Measurements from ENCODE around the gene ADGRL1. TPM values are rescaled to one million over a fixed set of nuclear protein-coding genes. Genes with fewer than 3 reads are reported as not detected.
"Not testable (repeated sequence)": the region's sequence is repeated elsewhere in the genome, so short reads cannot be mapped to it uniquely, and the experiment has no call there.

Gene ADGRL1
- 2.4 and 4.1 TPM in 2 replicates for total RNA-seq (2014; rRNA removed; shearing (Covaris generic); ENCODE audit: low replicate concordance)

DNA sequence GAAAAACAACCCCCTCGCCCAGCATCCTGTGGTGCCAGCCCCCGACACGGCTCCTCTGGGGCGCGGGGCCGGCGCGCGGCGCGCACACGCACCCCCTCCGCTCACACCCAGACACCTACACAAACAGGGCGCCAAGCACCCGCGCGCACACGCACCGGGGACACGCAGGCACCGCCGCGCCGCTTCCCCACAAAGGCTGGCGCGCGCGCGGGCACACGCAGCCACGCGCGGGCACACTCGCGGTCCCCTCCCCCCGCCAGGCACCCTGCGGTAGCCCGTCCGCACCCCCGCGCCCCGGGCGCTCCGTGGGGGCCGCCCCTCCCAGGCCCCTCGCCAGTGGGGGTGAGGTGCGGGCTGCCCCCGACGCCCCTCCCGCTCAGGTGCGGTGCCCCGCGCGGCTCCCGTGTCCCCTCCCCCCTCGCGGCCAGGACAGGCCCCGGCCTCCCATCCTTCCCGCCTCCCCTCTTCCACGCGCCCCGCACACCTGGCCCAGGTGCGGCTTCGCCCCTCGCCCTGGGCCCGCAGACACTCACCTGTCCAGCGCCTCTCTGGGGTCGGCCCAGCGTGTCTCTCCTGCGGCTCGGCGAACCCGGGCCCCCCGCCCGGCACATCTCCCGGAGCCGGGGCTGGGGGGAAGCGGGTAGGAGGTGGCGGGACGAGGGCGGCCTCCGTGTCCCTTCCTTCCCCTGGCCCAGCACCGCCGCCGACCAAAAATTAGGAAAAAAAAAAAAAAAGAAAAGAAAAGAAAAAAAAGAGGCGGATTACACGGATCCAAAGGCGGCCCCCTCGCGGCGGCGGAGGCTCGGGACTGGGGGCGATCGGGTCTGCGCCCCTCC, at the start of gene ADGRL1:
TSS of gene ADGRL1 (minus strand) at position 718 of the 836 bp plus-strand sequence. CDS start 22,567 bp downstream, outside the sequence.
- in situ Hi-C loops (cut with HindIII; ENCODE audit: low pct_unique_long_range_greater_than_20kb, low sequenced_read_pairs); DNase-seq (ENCODE audit: low read depth): not testable (repeated sequence)

- in situ Hi-C loops (cut with HindIII; ENCODE audit: low pct_unique_long_range_greater_than_20kb, low sequenced_read_pairs); DNase-seq (ENCODE audit: low read depth): not testable (repeated sequence)
Measured at GRCh38 chr19:14255316-14255715, 49.3 kb upstream of the ADGRL1 start.

- DNase-seq (ENCODE audit: low read depth); in situ Hi-C loops (cut with HindIII; ENCODE audit: low pct_unique_long_range_greater_than_20kb, low sequenced_read_pairs): not testable (repeated sequence)
Measured at GRCh38 chr19:14253822-14254599, 48.0 kb upstream of the ADGRL1 start.

GRCh38 chr19:14252136-14252535, 46.2 kb upstream of the ADGRL1 start:
- in situ Hi-C loops (cut with HindIII; ENCODE audit: low pct_unique_long_range_greater_than_20kb, low sequenced_read_pairs); DNase-seq (ENCODE audit: low read depth): not testable (repeated sequence)

DNA sequence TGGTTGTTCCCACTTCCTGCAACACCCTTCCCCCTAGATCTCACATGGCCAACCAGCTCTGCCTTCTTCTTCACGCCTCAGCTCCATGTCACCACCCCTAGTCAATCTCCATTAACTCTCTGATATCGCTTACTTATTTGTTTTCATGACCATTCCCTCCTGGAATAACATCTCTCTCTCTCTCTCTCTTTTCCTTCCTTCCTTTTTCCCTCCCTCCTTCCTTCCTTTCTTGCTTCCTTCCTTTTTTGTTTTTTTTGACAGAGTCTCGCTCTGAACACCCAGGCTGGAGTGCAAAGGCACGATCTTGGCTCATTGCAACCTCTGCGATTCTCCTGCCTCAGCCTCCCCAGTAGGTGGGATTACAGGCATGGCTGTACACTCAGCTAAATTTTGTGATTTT, 44.9 kb upstream of the ADGRL1 start:
- in situ Hi-C loops (cut with HindIII; ENCODE audit: low pct_unique_long_range_greater_than_20kb, low sequenced_read_pairs), result no loop called here
- DNase-seq (ENCODE audit: low read depth), result peak; percentile 15

GRCh38 chr19:14250315-14250714, 44.3 kb upstream of the ADGRL1 start:
- DNase-seq (ENCODE audit: low read depth); in situ Hi-C loops (cut with HindIII; ENCODE audit: low pct_unique_long_range_greater_than_20kb, low sequenced_read_pairs): not testable (repeated sequence)

- DNase-seq (ENCODE audit: low read depth); in situ Hi-C loops (cut with HindIII; ENCODE audit: low pct_unique_long_range_greater_than_20kb, low sequenced_read_pairs): not testable (repeated sequence)
Measured at GRCh38 chr19:14249891-14250290, 43.9 kb upstream of the ADGRL1 start.

- DNase-seq (ENCODE audit: low read depth); in situ Hi-C loops (cut with HindIII; ENCODE audit: low pct_unique_long_range_greater_than_20kb, low sequenced_read_pairs): not testable (repeated sequence)
Measured at GRCh38 chr19:14249012-14249754, 43.2 kb upstream of the ADGRL1 start.

DNA sequence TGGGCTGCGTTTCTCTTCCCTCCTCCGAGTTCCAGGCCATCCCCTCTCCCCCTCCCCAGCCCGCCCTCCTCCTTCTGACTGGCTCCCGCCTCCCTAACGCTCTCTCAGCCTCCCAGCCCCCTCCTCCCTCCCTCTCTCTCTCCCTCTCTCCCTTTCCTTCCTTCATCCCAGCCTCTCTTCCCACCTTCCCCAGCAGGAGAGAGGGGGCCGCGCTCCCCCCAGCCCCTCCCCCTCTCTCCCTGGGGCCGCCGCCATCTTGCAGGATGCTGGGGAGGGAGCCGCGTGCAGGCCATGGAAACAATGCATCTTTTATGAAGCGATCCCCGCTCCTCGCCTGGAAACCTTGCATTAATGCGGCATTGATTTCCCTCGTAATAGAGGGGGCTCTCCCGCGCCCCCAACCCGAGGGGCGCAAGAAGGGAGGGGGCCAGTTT, 42.6 kb upstream of the ADGRL1 start:
- peak; percentile 30 for DNase-seq (ENCODE audit: low read depth)
- in situ Hi-C loops (cut with HindIII; ENCODE audit: low pct_unique_long_range_greater_than_20kb, low sequenced_read_pairs), result no loop called here

GRCh38 chr19:14247548-14248471, 41.8 kb upstream of the ADGRL1 start:
- in situ Hi-C loops (cut with HindIII; ENCODE audit: low pct_unique_long_range_greater_than_20kb, low sequenced_read_pairs), result not testable (repeated sequence)

DNA sequence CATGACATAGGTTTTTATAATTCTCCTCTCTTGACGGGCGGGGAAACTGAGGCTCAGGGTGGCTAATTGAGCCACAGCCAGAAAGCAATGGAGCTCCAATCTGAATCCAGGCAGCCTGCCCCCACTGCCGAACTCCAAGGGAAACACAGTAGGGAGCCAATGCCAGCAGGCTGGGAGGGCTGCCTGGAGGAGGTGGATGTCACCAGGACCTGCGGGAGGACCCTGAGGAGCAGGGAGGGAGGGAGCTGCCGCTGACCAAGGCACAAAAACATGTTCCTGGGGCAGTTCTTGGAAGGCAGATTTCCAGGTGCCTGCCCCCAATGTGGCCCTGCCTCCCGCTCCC, 41.2 kb upstream of the ADGRL1 start:
- in situ Hi-C loops (cut with HindIII; ENCODE audit: low pct_unique_long_range_greater_than_20kb, low sequenced_read_pairs); DNase-seq (ENCODE audit: low read depth): not testable (repeated sequence)

More at GRCh38 chr19:14247548-14248471, 41.8 kb upstream of the ADGRL1 start:
- not testable (repeated sequence) for DNase-seq (ENCODE audit: low read depth)

GRCh38 chr19:14244393-14244792, 38.4 kb upstream of the ADGRL1 start:
- in situ Hi-C loops (cut with HindIII; ENCODE audit: low pct_unique_long_range_greater_than_20kb, low sequenced_read_pairs); DNase-seq (ENCODE audit: low read depth): not testable (repeated sequence)

GRCh38 chr19:14243718-14244117, 37.7 kb upstream of the ADGRL1 start:
- DNase-seq (ENCODE audit: low read depth); in situ Hi-C loops (cut with HindIII; ENCODE audit: low pct_unique_long_range_greater_than_20kb, low sequenced_read_pairs): not testable (repeated sequence)

GRCh38 chr19:14237014-14237941, 31.3 kb upstream of the ADGRL1 start:
- in situ Hi-C loops (cut with HindIII; ENCODE audit: low pct_unique_long_range_greater_than_20kb, low sequenced_read_pairs), result no loop called here
- no peak for DNase-seq (ENCODE audit: low read depth)

DNA sequence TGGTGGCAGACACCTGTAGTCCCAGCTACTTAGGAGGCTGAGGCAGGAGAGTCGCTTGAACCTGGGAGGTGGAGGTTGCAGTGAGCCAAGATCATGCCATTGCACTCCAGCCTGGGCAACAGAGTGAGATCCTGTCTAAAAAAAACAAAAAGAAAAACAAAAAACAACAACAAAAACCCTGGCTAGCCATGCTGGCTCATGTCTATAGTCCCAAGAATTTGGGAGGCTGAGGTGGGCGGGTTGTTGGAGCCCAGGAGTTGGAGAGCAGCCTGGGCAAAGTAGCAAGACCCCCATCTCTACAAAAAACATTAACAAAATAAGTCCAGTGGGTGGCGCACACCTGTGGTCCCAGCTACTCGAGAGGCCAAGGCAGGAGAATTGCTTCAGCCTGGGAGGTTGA, 27.0 kb upstream of the ADGRL1 start:
- in situ Hi-C loops (cut with HindIII; ENCODE audit: low pct_unique_long_range_greater_than_20kb, low sequenced_read_pairs); DNase-seq (ENCODE audit: low read depth): not testable (repeated sequence)

GRCh38 chr19:14228446-14229071, 22.6 kb upstream of the ADGRL1 start:
- in situ Hi-C loops (cut with HindIII; ENCODE audit: low pct_unique_long_range_greater_than_20kb, low sequenced_read_pairs); DNase-seq (ENCODE audit: low read depth): not testable (repeated sequence)

Data from Caki2 (cell line).